Stimulated activated CD8-positive, alpha-beta memory T cell treated with anti-CD3 and anti-CD28 coated beads, Interleukin-7, amount 100 ng/mL, for 1 hour (primary cell): ENCODE data around the gene SLC7A9.

Experiments
- DNase-seq, 2 donors: peaks; one replicate each; pipeline ENCODE4 v3.0.0-alpha.2; 2020; ENCODE audit warnings: low read depth in 2 of 2

SLC7A9 gene

GRCh38 chr19:32869369-32869965 lies at the start of gene SLC7A9:
TSS of gene SLC7A9 (minus strand) at chr19:32869767. CDS start at chr19:32868534, 1,233 bp downstream.
- DNase-seq: no peak

- no peak for DNase-seq
Measured at GRCh38 chr19:32919365-32919764, 49.8 kb upstream of the SLC7A9 start.

- DNase-seq: no peak
Measured at GRCh38 chr19:32917616-32917996, 48.0 kb upstream of the SLC7A9 start.

GRCh38 chr19:32916969-32917615 lies 47.5 kb upstream of the SLC7A9 start:
- DNase-seq: no peak

GRCh38 chr19:32914879-32915660 lies 45.5 kb upstream of the SLC7A9 start:
- no peak for DNase-seq

GRCh38 chr19:32911467-32911866 lies 41.9 kb upstream of the SLC7A9 start:
- DNase-seq: no peak

GRCh38 chr19:32910874-32911273 lies 41.3 kb upstream of the SLC7A9 start:
- no peak for DNase-seq

- DNase-seq: no peak
Measured at GRCh38 chr19:32910094-32910493, 40.5 kb upstream of the SLC7A9 start.

- DNase-seq: no peak
Measured at GRCh38 chr19:32909257-32909656, 39.7 kb upstream of the SLC7A9 start.

GRCh38 chr19:32908641-32909190 lies 39.1 kb upstream of the SLC7A9 start:
- DNase-seq: no peak

GRCh38 chr19:32902448-32902847 lies 32.9 kb upstream of the SLC7A9 start:
- no peak for DNase-seq

GRCh38 chr19:32901504-32902161 lies 32.1 kb upstream of the SLC7A9 start:
- no peak for DNase-seq

- no peak for DNase-seq
Measured at GRCh38 chr19:32896516-32897214, 27.1 kb upstream of the SLC7A9 start.

GRCh38 chr19:32895384-32895783 lies 25.8 kb upstream of the SLC7A9 start:
- no peak for DNase-seq

- no peak for DNase-seq
Measured at GRCh38 chr19:32891609-32892008, 22.0 kb upstream of the SLC7A9 start.

GRCh38 chr19:32890841-32891240 lies 21.3 kb upstream of the SLC7A9 start:
- no peak for DNase-seq

- no peak for DNase-seq
Measured at GRCh38 chr19:32890326-32890725, 20.8 kb upstream of the SLC7A9 start.

GRCh38 chr19:32889137-32889934 lies 19.8 kb upstream of the SLC7A9 start:
- no peak for DNase-seq

GRCh38 chr19:32887572-32888215 lies 18.1 kb upstream of the SLC7A9 start:
- no peak for DNase-seq

- DNase-seq: no peak
Measured at GRCh38 chr19:32886241-32886640, 16.7 kb upstream of the SLC7A9 start.
